Astrocyte (in vitro differentiated cells and primary cell): ENCODE measurements around the gene CCDC187. TPM values are rescaled to one million over a fixed set of nuclear protein-coding genes. Genes with fewer than 3 reads are reported as not detected.

Experiments
- DNase-seq: peaks from one replicate; pipeline ENCODE4 v3.0.0-alpha.2; 2010; ENCODE audit warnings: low read depth
- FAIRE-seq: peaks from 2 replicates; lab custom pipeline; 2011; peaks lifted over from hg19 to GRCh38; lab: Jason Lieb, UNC
- H2AFZ ChIP-seq: 2 replicates; pipeline ENCODE4 v1.6.0; 2012; ENCODE audit warnings: low read depth, low read length, inconsistent platforms
- H3K27ac ChIP-seq: 2 replicates; pipeline ENCODE4 v1.5.1; 2011; ENCODE audit warnings: low read depth, low read length, inconsistent platforms
- H3K27me3 ChIP-seq: 2 replicates; pipeline ENCODE4 v1.6.0; 2011; ENCODE audit warnings: low read length, inconsistent platforms; ENCODE audit not compliant: insufficient read depth
- H3K36me3 ChIP-seq: 2 replicates; pipeline ENCODE4 v1.5.1; 2011; ENCODE audit warnings: low read length, inconsistent platforms; ENCODE audit not compliant: insufficient read depth
- H3K4me1 ChIP-seq: 2 replicates; pipeline ENCODE4 v1.5.1; 2011; ENCODE audit warnings: low read length, inconsistent platforms; ENCODE audit not compliant: insufficient read depth
- H3K4me2 ChIP-seq: 2 replicates; pipeline ENCODE4 v1.6.0; 2012; ENCODE audit warnings: low read length, inconsistent platforms
- H3K4me3 ChIP-seq: 2 replicates; pipeline ENCODE4 v1.5.1; 2011; ENCODE audit warnings: low read depth, mild to moderate bottlenecking, low read length, inconsistent platforms; ENCODE audit not compliant: insufficient read depth
- H3K79me2 ChIP-seq: 2 replicates; pipeline ENCODE4 v1.6.0; 2012; ENCODE audit warnings: mild to moderate bottlenecking, low read length, inconsistent platforms; ENCODE audit not compliant: insufficient read depth
- H3K9ac ChIP-seq: 2 replicates; pipeline ENCODE4 v1.6.0; 2012; ENCODE audit warnings: mild to moderate bottlenecking, low read length, inconsistent platforms
- H3K9me3 ChIP-seq: 2 replicates; pipeline ENCODE4 v1.5.1; 2012; ENCODE audit warnings: low read depth, mild to moderate bottlenecking, low read length, inconsistent platforms; ENCODE audit not compliant: insufficient read depth
- H4K20me1 ChIP-seq: 2 replicates; pipeline ENCODE4 v1.6.0; 2012; ENCODE audit warnings: low read length, inconsistent platforms; ENCODE audit not compliant: insufficient read depth
- H3K27ac Mint-ChIP-seq: one replicate; pipeline ENCODE4 v1.8.0; 2021; ENCODE audit warnings: mild to moderate bottlenecking, mixed read lengths; ENCODE audit not compliant: unreplicated experiment
- H3K27me3 Mint-ChIP-seq: one replicate; pipeline ENCODE4 v1.8.0; 2021; ENCODE audit warnings: low read depth, mixed read lengths; ENCODE audit not compliant: unreplicated experiment
- H3K36me3 Mint-ChIP-seq: one replicate; pipeline ENCODE4 v1.8.0; 2021; ENCODE audit warnings: low read depth, mixed read lengths; ENCODE audit not compliant: unreplicated experiment
- H3K4me1 Mint-ChIP-seq: one replicate; pipeline ENCODE4 v1.8.0; 2021; ENCODE audit warnings: low read depth, mixed read lengths; ENCODE audit not compliant: unreplicated experiment
- H3K4me3 Mint-ChIP-seq: one replicate; pipeline ENCODE4 v1.8.0; 2021; ENCODE audit warnings: mild to moderate bottlenecking, moderate library complexity, mixed read lengths; ENCODE audit not compliant: unreplicated experiment
- H3K9me3 Mint-ChIP-seq: one replicate; pipeline ENCODE4 v1.8.0; 2021; ENCODE audit warnings: mild to moderate bottlenecking, mixed read lengths; ENCODE audit not compliant: unreplicated experiment
- EZH2 ChIP-seq: IDR thresholded peaks from 2 replicates; pipeline ENCODE4 v1.6.1; 2012; ENCODE audit warnings: mild to moderate bottlenecking, low read length, inconsistent platforms; ENCODE audit not compliant: insufficient read depth
- total RNA-seq: library from RNA; stranded (reverse); gene quantifications from 2 replicates; pipeline ENCODE4 v1.2.1, GENCODE V29; 2021
- TF ChIP-seq, protein P1 (sequence below): IDR thresholded peaks from 2 replicates; pipeline ENCODE4 v1.5.1; 2011; ENCODE audit warnings: low read depth, mild to moderate bottlenecking, inconsistent platforms, low read length, moderate library complexity; ENCODE audit not compliant: insufficient read depth

The CCDC187 gene
- total RNA-seq, 1 donor from 2014 or later = 0.09 TPM

DNA sequence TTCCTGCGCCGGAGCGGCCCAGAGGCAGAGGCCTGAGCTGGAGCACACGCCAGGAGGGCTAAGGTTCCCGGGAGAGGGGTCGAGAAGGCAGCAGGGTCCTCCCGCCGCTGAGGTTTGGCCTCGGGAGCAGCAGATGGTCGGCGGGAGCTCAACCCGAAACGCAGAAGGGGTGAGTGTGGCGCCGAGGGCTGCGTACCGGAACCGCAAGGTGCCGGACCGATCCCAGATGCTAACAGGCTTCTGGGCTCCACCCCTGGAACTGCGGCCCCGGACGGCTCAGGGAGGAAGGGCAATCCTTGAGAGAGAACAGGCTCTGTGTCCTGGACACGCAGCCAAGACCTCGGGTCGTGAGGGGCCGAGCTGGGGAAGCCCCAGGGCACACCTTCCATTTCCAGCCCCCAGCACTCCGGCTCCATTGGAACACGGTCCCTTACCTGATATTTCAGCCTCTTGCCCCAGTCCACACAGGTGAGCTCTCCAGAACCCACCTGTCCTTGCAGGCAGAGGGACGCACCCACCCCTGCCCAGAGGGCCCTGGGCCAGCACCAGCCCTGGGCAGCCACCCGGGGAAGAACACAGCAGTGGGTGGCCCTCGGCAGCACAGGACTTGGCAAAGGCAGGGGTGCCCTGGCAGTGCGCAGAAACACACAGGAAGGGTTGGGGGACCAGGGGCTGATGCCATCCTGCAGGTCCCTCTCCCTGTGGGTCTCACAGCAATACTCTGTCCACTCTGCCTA, 100.3 kb downstream of the CCDC187 start:
- DNase-seq (no peak), FAIRE-seq (no peak)
- H3K27ac Mint-ChIP-seq = no peak overlapping the region
- H3K4me3 Mint-ChIP-seq = no peak overlapping the region
- no peak overlapping the region for H3K27ac ChIP-seq
- no peaks in the 10 kb centered on the region for H3K9me3 ChIP-seq
- no peaks in the 10 kb centered on the region for H3K36me3 ChIP-seq
- H3K4me1 ChIP-seq = no peaks in the 10 kb centered on the region
- peaks cover 4% of the 10 kb centered on the region for H3K4me1 Mint-ChIP-seq
- H3K36me3 Mint-ChIP-seq = peaks cover 3% of the 10 kb centered on the region
- peaks cover 40% of the 10 kb centered on the region for H3K27me3 Mint-ChIP-seq
- H3K27me3 ChIP-seq = peaks cover 51% of the 10 kb centered on the region
- H3K79me2 ChIP-seq = no peaks in the 10 kb centered on the region
- H3K9ac ChIP-seq = no peak overlapping the region
- H2AFZ ChIP-seq = no peak overlapping the region
- no peak overlapping the region for H3K4me3 ChIP-seq
- H4K20me1 ChIP-seq = peaks cover 44% of the 10 kb centered on the region
- peaks cover 2% of the 10 kb centered on the region for H3K9me3 Mint-ChIP-seq
- no peak overlapping the region for H3K4me2 ChIP-seq
- TF ChIP-seq, protein P1, sequence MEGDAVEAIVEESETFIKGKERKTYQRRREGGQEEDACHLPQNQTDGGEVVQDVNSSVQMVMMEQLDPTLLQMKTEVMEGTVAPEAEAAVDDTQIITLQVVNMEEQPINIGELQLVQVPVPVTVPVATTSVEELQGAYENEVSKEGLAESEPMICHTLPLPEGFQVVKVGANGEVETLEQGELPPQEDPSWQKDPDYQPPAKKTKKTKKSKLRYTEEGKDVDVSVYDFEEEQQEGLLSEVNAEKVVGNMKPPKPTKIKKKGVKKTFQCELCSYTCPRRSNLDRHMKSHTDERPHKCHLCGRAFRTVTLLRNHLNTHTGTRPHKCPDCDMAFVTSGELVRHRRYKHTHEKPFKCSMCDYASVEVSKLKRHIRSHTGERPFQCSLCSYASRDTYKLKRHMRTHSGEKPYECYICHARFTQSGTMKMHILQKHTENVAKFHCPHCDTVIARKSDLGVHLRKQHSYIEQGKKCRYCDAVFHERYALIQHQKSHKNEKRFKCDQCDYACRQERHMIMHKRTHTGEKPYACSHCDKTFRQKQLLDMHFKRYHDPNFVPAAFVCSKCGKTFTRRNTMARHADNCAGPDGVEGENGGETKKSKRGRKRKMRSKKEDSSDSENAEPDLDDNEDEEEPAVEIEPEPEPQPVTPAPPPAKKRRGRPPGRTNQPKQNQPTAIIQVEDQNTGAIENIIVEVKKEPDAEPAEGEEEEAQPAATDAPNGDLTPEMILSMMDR = no peak
- peak; percentile 77 for TF ChIP-seq EZH2

DNA sequence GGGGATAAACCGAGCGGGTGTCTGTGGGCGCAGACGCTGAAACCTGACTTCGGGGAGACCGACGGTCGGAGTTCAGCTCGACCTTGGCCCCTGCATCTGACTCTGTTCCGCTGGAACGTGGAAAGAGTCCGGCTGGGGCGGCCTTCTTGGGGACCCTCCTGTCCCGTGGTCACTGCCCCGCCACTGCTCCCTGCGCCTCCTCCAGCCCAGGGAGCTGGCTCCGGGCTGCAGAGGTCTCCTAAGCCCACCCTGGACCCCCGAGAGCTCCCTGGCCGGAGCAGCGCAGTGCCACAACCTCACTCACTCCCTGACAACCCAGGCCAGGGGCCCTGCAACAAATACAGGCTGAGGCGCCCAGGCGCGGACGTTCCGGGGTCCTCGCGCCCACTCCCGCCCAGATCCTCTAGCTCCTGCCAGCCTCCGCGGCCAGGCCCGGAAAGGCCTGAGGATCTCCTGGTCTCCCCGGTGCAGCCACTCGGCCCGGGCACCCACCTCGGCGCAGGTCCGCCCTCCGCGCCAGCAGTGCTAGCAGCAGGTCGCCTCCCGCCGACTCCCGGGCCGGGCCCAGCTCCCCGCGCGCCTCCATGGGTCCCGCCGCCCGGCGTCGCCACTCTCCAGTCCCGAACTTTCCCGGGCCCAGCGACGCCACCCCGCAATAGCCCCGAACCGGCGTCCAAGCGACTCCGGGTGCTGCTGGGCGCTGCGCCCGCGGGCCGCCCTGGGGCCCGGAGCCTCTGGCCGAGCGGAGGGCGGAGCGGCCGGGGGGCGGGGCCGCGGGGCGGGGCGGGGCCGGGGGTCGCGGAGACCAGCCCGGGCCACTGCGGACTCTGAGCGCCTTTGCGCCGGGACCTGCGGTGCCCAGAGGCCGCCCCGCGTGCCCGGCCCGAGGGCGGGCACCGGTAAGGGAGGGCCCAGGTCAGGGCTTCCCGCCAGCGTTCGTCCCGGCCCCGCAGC, 101.2 kb downstream of the CCDC187 start:
- no peak for FAIRE-seq
- Histone ChIP-seq H3K79me2 (no peaks in the 10 kb centered on the region), H3K36me3 (no peaks in the 10 kb centered on the region), H3K4me3 (no peak overlapping the region), H4K20me1 (peaks cover 43% of the 10 kb centered on the region), H2AFZ (no peak overlapping the region), H3K27me3 (peaks cover 59% of the 10 kb centered on the region), H3K4me2 (no peak overlapping the region), H3K9ac (no peak overlapping the region), H3K4me1 (no peaks in the 10 kb centered on the region), H3K9me3 (no peaks in the 10 kb centered on the region), H3K27ac (no peak overlapping the region)
- TF ChIP-seq, protein P1 = no peak
- peak; percentile 40 for TF ChIP-seq EZH2
- H3K27ac Mint-ChIP-seq = no peak overlapping the region
- peaks cover 44% of the 10 kb centered on the region for H3K27me3 Mint-ChIP-seq
- H3K4me1 Mint-ChIP-seq = peaks cover 4% of the 10 kb centered on the region
- no peak for DNase-seq
- H3K9me3 Mint-ChIP-seq = peaks cover 2% of the 10 kb centered on the region
- H3K36me3 Mint-ChIP-seq = peaks cover 3% of the 10 kb centered on the region
- H3K4me3 Mint-ChIP-seq = no peak overlapping the region
